ENCODE data around the gene MED22.

The MED22 gene

DNA sequence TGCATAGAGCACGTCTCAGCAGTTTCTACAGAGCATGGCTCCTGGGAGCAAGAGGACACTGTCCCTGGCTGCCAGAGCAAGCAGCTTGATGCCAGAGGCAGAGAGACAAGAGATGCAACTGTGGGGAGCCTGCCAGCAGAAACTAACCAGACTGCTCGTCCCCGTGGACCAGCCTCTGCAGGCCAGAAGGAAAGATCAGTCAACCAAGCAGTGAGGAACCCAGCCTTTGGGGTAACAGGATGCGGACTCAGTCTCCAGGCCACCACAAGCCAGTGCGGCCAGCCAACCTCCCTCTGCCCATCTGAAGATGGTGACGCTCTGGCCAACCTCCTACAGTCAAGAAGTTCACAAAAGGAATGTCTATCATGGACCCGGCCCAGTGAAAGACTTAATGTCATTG, 24.2 kb upstream of the MED22 start:
- Histone ChIP-seq H3F3A (ENCODE audit: insufficient read depth, low read length) (no peaks in the 10 kb centered on the region), H3K9me3 (replicated peaks; ENCODE audit: insufficient read depth, low read length) (no peaks in the 10 kb centered on the region), H3K36me3 (replicated peaks; ENCODE audit: insufficient read depth, low read length) (no peaks in the 10 kb centered on the region; the same call in 1 of the 2 replicates), H3K4me3 (ENCODE audit: low read length) (no peak overlapping the region), H3K79me2 (ENCODE audit: low read length) (peaks cover 86% of the 10 kb centered on the region), H3K27ac (ENCODE audit: low read length) (no peak overlapping the region), H2AFZ (ENCODE audit: low read length) (no peak overlapping the region), H3K9me2 (replicated peaks; ENCODE audit: insufficient read depth, low read length) (no peaks in the 10 kb centered on the region), H3K9ac (ENCODE audit: low read length) (no peak overlapping the region), H3K27me3 (replicated peaks; ENCODE audit: insufficient read depth, low read length) (peaks cover 10% of the 10 kb centered on the region), H3K4me2 (ENCODE audit: low read depth, low read length) (no peak overlapping the region), H4K20me1 (ENCODE audit: insufficient read depth, low read length) (peaks cover 47% of the 10 kb centered on the region), H3K4me1 (ENCODE audit: low read length) (no peaks in the 10 kb centered on the region)
- DNase-seq: no peak
- no peak for TF ChIP-seq EZH2phosphoT487 (IDR thresholded peaks at IDR 0.05; ENCODE audit: low read length)
- TF ChIP-seq, protein P1, sequence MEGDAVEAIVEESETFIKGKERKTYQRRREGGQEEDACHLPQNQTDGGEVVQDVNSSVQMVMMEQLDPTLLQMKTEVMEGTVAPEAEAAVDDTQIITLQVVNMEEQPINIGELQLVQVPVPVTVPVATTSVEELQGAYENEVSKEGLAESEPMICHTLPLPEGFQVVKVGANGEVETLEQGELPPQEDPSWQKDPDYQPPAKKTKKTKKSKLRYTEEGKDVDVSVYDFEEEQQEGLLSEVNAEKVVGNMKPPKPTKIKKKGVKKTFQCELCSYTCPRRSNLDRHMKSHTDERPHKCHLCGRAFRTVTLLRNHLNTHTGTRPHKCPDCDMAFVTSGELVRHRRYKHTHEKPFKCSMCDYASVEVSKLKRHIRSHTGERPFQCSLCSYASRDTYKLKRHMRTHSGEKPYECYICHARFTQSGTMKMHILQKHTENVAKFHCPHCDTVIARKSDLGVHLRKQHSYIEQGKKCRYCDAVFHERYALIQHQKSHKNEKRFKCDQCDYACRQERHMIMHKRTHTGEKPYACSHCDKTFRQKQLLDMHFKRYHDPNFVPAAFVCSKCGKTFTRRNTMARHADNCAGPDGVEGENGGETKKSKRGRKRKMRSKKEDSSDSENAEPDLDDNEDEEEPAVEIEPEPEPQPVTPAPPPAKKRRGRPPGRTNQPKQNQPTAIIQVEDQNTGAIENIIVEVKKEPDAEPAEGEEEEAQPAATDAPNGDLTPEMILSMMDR (IDR thresholded peaks at IDR 0.05; ENCODE audit: low read length): no peak
- TF ChIP-seq EZH2 (optimal IDR thresholded peaks at IDR 0.05; ENCODE audit: low read depth, low read length): no peak

DNA sequence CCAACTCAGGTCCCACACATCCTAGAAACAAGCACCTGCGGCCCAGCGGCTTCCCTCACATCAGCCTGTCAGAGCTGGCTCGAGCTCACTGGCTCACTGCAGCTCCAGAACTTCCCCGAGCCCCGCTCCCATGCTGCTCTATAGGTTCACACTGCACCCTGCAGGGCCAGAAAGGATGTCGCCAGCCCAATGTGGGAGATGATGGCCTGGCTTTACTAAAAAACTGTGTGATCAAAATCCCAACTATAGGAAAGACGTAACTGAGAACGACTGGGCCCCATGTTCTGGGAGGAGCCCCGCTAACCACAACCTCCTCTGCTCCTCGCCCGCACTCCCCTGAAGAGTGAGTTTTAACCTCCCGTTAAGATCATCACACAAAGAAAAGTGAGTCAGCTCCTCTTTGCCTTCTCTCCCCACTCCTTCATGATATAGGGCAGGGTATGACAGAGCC, 23.4 kb upstream of the MED22 start:
- H3K9me2 ChIP-seq (replicated peaks; ENCODE audit: insufficient read depth, low read length): no peaks in the 10 kb centered on the region
- no peak overlapping the region for H2AFZ ChIP-seq (ENCODE audit: low read length)
- no peaks in the 10 kb centered on the region; the same call in 1 of the 2 replicates for H3K36me3 ChIP-seq (replicated peaks; ENCODE audit: insufficient read depth, low read length)
- peaks cover 47% of the 10 kb centered on the region for H4K20me1 ChIP-seq (ENCODE audit: insufficient read depth, low read length)
- TF ChIP-seq EZH2phosphoT487 (IDR thresholded peaks at IDR 0.05; ENCODE audit: low read length) (no peak), EZH2 (optimal IDR thresholded peaks at IDR 0.05; ENCODE audit: low read depth, low read length) (no peak)
- TF ChIP-seq, protein P1 (IDR thresholded peaks at IDR 0.05; ENCODE audit: low read length): no peak
- H3K9me3 ChIP-seq (replicated peaks; ENCODE audit: insufficient read depth, low read length): no peaks in the 10 kb centered on the region
- DNase-seq: no peak
- peaks cover 94% of the 10 kb centered on the region for H3K79me2 ChIP-seq (ENCODE audit: low read length)
- no peaks in the 10 kb centered on the region for H3K4me1 ChIP-seq (ENCODE audit: low read length)
- H3K9ac ChIP-seq (ENCODE audit: low read length): no peak overlapping the region
- H3K4me3 ChIP-seq (ENCODE audit: low read length): no peak overlapping the region
- H3K27me3 ChIP-seq (replicated peaks; ENCODE audit: insufficient read depth, low read length): peaks cover 1% of the 10 kb centered on the region; the same call in 1 of the 2 replicates
- no peaks in the 10 kb centered on the region for H3F3A ChIP-seq (ENCODE audit: insufficient read depth, low read length)
- H3K4me2 ChIP-seq (ENCODE audit: low read depth, low read length): no peak overlapping the region
- H3K27ac ChIP-seq (ENCODE audit: low read length): no peak overlapping the region

DNA sequence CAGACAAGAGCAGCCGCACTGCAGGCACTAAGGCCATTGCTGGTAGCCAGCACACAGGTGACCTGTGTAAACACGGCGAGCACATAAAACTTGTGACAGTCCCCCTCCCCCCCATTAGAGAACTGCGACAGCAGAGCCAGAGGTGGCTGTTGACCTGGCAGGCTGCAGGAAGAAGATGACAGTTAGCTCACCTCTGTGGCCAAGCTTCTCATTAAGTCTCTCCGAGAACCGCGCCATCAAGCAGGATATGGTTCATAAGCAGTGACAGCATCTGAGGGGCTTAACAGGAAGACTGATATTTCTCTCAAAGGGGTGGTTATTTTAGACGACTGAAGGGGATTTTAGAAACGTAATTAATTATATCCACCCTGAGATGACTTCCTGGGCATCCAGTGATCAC, 22.8 kb upstream of the MED22 start:
- DNase-seq: no peak
- Histone ChIP-seq H3K9ac (ENCODE audit: low read length) (no peak overlapping the region), H3K9me2 (replicated peaks; ENCODE audit: insufficient read depth, low read length) (no peaks in the 10 kb centered on the region), H4K20me1 (ENCODE audit: insufficient read depth, low read length) (peaks cover 47% of the 10 kb centered on the region), H3K4me3 (ENCODE audit: low read length) (no peak overlapping the region), H2AFZ (ENCODE audit: low read length) (no peak overlapping the region), H3K27me3 (replicated peaks; ENCODE audit: insufficient read depth, low read length) (no peaks in the 10 kb centered on the region), H3K79me2 (ENCODE audit: low read length) (peaks cover 100% of the 10 kb centered on the region), H3K27ac (ENCODE audit: low read length) (no peak overlapping the region), H3F3A (ENCODE audit: insufficient read depth, low read length) (no peaks in the 10 kb centered on the region), H3K9me3 (replicated peaks; ENCODE audit: insufficient read depth, low read length) (no peaks in the 10 kb centered on the region), H3K4me1 (ENCODE audit: low read length) (no peaks in the 10 kb centered on the region), H3K4me2 (ENCODE audit: low read depth, low read length) (no peak overlapping the region), H3K36me3 (replicated peaks; ENCODE audit: insufficient read depth, low read length) (peaks cover 2% of the 10 kb centered on the region; the same call in 1 of the 2 replicates)
- TF ChIP-seq, protein P1 (IDR thresholded peaks at IDR 0.05; ENCODE audit: low read length): no peak
- no peak for TF ChIP-seq EZH2phosphoT487 (IDR thresholded peaks at IDR 0.05; ENCODE audit: low read length)
- TF ChIP-seq EZH2 (optimal IDR thresholded peaks at IDR 0.05; ENCODE audit: low read depth, low read length): no peak
